Measurements from ENCODE around the gene NEMP1. TPM values are rescaled to one million over a fixed set of nuclear protein-coding genes. Genes with fewer than 3 reads are reported as not detected.
A peak's percentile ranks its signal among the peaks of the same experiment; 100 is the strongest.
"Not testable (repeated sequence)": the region's sequence is repeated elsewhere in the genome, so short reads cannot be mapped to it uniquely, and the experiment has no call there.

The NEMP1 gene, protein sequence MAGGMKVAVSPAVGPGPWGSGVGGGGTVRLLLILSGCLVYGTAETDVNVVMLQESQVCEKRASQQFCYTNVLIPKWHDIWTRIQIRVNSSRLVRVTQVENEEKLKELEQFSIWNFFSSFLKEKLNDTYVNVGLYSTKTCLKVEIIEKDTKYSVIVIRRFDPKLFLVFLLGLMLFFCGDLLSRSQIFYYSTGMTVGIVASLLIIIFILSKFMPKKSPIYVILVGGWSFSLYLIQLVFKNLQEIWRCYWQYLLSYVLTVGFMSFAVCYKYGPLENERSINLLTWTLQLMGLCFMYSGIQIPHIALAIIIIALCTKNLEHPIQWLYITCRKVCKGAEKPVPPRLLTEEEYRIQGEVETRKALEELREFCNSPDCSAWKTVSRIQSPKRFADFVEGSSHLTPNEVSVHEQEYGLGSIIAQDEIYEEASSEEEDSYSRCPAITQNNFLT
- 9.4 and 9.8 TPM in 2 replicates for total RNA-seq (2012; rRNA removed)

DNA sequence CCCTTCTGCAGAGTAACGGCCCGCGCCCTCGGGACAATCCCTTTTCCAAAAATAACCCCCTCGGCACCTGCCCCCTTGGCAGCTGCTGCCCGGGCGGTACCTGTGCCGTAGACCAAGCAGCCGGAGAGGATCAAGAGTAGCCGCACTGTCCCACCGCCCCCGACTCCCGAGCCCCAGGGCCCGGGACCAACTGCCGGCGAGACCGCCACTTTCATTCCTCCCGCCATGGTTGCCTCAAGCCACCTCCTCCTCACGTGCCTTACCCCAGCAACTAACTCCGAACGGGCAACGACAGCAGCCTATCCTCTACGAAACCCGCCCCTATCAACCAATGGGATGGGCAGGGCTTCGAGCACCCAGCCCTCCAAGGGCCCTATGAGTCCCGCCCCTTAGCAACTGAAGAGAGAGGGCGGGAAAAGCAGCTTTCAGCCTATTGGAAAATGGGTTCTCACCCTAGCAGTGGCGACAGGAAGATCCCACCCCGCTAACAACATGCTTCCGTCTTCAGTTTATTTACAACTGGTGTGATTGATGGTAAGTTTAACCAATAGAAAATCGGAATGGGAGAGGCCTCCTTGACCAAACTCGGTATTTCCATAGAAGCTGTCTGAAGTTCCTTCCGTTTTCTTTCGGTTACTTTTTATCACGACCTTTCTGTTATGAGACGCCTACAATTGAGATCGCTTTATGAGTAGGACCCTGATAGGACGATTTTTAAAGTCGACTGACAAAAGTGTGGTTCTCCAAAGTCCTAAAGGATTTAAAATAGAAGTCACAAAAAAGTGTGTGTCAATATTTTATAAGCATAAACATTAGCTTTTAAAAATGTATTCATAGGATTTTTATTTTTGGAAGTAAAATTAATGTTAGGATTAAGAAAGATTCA, at the start of gene NEMP1:
NEMP1 (minus strand) TSS at position 273 of the 886 bp plus-strand sequence; CDS start at position 227, 46 bp downstream.
- Histone ChIP-seq H3K4me2 (ENCODE audit: low read length) (peak within 1 kb of the TSS; percentile 89), H3K4me3 (ENCODE audit: low read length) (peak within 1 kb of the TSS; percentile 86), H3K27me3 (ENCODE audit: control insufficient read depth, insufficient read depth, low read length) (no peaks in the 10 kb centered on the region)

DNA sequence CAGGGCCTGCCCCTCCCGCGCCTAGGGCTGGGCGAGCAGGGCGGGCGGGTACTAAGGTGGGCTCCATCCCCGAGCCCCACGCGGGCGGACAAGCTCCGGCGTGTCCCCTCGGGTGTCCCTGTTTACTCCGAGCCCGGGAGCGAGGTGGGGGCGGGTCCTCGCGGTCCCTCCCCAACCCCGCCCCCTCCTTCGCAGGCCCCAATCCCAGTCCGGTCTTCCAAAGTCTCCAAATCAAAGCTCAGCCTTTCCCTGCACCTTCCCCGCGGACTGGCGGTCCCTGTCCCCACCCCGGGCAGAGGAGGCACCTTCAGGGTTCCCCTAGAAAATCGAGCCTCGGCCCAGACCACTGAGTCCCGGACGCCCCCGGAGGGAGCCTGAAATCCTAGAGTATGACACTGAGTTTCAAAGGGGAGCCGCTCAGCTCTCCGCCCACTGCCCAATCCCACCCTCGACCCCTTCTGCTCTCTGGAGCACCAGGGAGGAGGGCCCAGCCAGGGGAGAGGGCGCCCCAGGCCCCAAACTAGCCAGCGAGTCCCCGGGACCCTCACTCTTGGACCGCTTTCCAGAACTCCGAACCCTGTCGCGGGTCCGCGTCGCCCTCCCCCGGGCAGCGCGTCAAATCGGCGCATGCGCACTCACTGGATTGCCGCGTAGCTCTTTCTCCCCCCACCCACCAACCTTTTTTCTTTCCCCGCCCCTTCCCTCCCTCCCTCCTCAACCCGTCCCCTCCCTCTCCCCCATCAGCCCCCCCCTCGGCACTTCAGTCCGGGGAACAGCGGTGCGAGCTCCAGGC, 49.3 kb upstream of the NEMP1 start, which contains the start of gene LRP1:
LRP1 (plus strand) TSS at position 758 of the 793 bp plus-strand sequence. CDS start 482 bp downstream, outside the sequence.
- H3K27me3 ChIP-seq (ENCODE audit: control insufficient read depth, insufficient read depth, low read length) = no peaks in the 10 kb centered on the region

More for the DNA sequence above, at the start of gene NEMP1:
- Histone ChIP-seq H3K9ac (ENCODE audit: low read depth, low read length) (peak within 1 kb of the TSS; percentile 86), H3K9me3 (replicated peaks; ENCODE audit: low read length) (no peaks in the 10 kb centered on the region), H3K36me3 (ENCODE audit: insufficient read depth, low read length) (no peaks in the 10 kb centered on the region), H3K4me1 (ENCODE audit: control insufficient read depth, insufficient read depth, low read length) (peaks cover 14% of the 10 kb centered on the region)

DNA sequence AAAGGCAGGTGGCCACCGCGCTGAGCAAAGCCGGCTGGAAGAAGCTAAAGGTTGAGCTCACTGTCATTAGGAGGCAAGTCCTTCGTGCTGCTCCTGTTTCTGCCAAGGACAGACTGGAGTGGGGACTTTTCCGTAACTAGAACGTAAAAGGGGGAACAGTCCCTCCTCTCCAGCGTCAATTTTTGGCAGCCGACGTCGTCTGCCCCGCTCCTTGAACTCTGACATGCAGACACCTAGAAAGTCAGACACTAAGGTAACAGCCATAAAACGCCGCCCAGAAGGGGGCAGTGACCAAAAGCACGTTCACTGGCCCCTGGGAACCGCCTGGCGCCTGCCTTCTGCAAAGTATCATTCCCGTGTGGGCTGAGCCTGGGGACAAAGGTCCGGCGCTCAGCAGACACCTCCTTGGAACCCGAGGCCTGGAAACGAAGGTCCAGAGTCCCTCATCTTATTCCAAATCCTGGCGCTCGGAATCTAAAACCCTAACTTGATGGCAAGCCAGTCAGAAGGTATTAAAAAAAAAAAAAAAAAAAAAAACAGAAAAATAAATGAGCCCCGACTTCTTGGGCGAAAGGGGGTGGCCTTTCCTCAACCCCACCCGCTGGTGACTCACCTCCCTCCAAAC, 48.6 kb upstream of the NEMP1 start:
- Histone ChIP-seq H3K9me3 (replicated peaks; ENCODE audit: low read length) (no peaks in the 10 kb centered on the region), H3K4me1 (ENCODE audit: control insufficient read depth, insufficient read depth, low read length) (peaks cover 30% of the 10 kb centered on the region), H3K9ac (ENCODE audit: low read depth, low read length) (peak overlapping the region; percentile 79), H3K4me2 (ENCODE audit: low read length) (peak overlapping the region; percentile 96), H3K36me3 (ENCODE audit: insufficient read depth, low read length) (peaks cover 13% of the 10 kb centered on the region), H3K4me3 (ENCODE audit: low read length) (peak overlapping the region; percentile 80), H3K27me3 (ENCODE audit: control insufficient read depth, insufficient read depth, low read length) (no peaks in the 10 kb centered on the region)

More for the DNA sequence above, 49.3 kb upstream of the NEMP1 start, which contains the start of gene LRP1:
- peaks cover 14% of the 10 kb centered on the region for H3K36me3 ChIP-seq (ENCODE audit: insufficient read depth, low read length)
- peak within 1 kb of the TSS; percentile 79 for H3K9ac ChIP-seq (ENCODE audit: low read depth, low read length)
- H3K4me2 ChIP-seq (ENCODE audit: low read length) = peak within 1 kb of the TSS; percentile 96
- H3K4me1 ChIP-seq (ENCODE audit: control insufficient read depth, insufficient read depth, low read length) = peaks cover 37% of the 10 kb centered on the region
- H3K9me3 ChIP-seq (replicated peaks; ENCODE audit: low read length) = no peaks in the 10 kb centered on the region
- H3K4me3 ChIP-seq (ENCODE audit: low read length) = peak within 1 kb of the TSS; percentile 80

DNA sequence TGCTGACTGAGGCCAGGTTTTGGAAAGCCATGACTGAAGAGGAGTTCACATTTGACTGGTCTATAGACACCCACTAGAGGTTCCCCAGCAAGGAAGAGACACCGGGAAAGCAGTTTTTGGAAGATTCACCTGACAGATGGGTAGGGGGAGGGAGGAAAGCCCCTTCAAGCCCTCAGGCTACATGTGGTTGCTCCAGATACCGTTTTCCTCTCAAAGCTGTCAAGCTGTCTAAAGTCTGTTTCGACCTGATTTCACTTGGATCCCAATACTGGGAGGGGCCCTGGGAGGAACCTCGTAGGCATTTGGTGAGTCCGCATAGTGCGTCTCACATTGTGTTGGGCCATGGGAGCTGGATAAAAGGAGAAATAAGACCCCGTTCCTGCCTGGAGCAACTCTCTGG, 48.0 kb upstream of the NEMP1 start:
- H3K27me3 ChIP-seq (ENCODE audit: control insufficient read depth, insufficient read depth, low read length) = no peaks in the 10 kb centered on the region

DNA sequence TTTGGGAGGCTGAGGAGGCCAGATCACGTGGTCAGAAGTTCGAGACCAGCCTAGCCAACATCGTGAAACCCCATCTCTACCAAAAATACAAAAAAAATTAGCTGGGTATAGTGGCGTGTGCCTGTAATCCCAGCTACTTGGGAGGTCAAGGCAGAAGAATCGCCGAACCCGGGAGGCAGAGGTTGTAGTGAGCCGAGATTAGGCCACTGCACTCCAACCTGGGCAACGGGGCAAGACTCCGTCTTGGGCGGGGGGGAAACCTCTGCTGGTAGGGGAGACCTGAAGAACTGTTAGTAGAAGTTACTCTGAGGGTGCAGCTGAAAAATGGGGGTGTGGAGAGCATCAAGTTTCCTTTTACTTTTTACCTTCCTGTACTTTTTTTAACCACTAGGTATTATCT, 47.5 kb upstream of the NEMP1 start:
- no peak overlapping the region for H3K4me2 ChIP-seq (ENCODE audit: low read length)
- H3K36me3 ChIP-seq (ENCODE audit: insufficient read depth, low read length) = peaks cover 3% of the 10 kb centered on the region
- no peaks in the 10 kb centered on the region for H3K27me3 ChIP-seq (ENCODE audit: control insufficient read depth, insufficient read depth, low read length)
- H3K4me1 ChIP-seq (ENCODE audit: control insufficient read depth, insufficient read depth, low read length) = peaks cover 19% of the 10 kb centered on the region
- H3K4me3 ChIP-seq (ENCODE audit: low read length) = no peak overlapping the region
- H3K9me3 ChIP-seq (replicated peaks; ENCODE audit: low read length) = no peaks in the 10 kb centered on the region
- H3K9ac ChIP-seq (ENCODE audit: low read depth, low read length) = no peak overlapping the region

More for the DNA sequence above, 48.0 kb upstream of the NEMP1 start:
- peaks cover 6% of the 10 kb centered on the region for H3K36me3 ChIP-seq (ENCODE audit: insufficient read depth, low read length)
- peaks cover 24% of the 10 kb centered on the region for H3K4me1 ChIP-seq (ENCODE audit: control insufficient read depth, insufficient read depth, low read length)
- no peaks in the 10 kb centered on the region for H3K9me3 ChIP-seq (replicated peaks; ENCODE audit: low read length)
- no peak overlapping the region for H3K4me2 ChIP-seq (ENCODE audit: low read length)
- H3K9ac ChIP-seq (ENCODE audit: low read depth, low read length) = no peak overlapping the region
- H3K4me3 ChIP-seq (ENCODE audit: low read length) = no peak overlapping the region

DNA sequence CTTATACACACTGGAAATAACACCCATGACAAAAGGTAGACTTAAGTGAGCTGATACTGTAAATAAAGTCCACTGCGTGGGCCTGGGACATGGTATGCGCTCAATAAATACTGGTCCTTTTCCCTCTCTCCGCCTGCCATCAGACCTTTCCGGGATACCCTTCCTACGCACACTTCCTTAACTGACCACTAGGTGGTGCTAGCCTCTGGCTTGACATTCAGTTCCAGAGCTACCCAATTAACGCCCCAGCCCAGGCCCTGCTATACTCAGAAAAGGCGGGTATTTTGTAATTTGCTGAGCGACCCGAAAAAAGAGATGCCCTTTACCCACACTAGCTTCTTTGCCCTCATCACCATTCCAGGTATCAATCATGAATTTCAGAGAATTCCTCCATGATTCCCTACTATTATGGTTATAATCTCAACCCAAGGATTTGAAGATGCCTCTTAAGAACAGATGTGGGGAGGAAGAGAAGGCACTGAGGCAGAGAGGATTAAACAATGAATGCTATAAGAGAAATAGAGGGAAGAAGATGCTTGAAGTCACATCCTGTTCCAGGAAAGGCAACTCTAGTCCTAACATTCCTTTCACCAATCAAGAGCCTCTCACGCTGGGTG, 45.8 kb upstream of the NEMP1 start:
- H3K4me3 ChIP-seq (ENCODE audit: low read length) = no peak overlapping the region
- H3K4me1 ChIP-seq (ENCODE audit: control insufficient read depth, insufficient read depth, low read length) = peaks cover 13% of the 10 kb centered on the region
- H3K4me2 ChIP-seq (ENCODE audit: low read length) = no peak overlapping the region
- H3K27me3 ChIP-seq (ENCODE audit: control insufficient read depth, insufficient read depth, low read length) = no peaks in the 10 kb centered on the region
- no peaks in the 10 kb centered on the region for H3K36me3 ChIP-seq (ENCODE audit: insufficient read depth, low read length)
- H3K9me3 ChIP-seq (replicated peaks; ENCODE audit: low read length) = no peaks in the 10 kb centered on the region
- H3K9ac ChIP-seq (ENCODE audit: low read depth, low read length) = no peak overlapping the region

DNA sequence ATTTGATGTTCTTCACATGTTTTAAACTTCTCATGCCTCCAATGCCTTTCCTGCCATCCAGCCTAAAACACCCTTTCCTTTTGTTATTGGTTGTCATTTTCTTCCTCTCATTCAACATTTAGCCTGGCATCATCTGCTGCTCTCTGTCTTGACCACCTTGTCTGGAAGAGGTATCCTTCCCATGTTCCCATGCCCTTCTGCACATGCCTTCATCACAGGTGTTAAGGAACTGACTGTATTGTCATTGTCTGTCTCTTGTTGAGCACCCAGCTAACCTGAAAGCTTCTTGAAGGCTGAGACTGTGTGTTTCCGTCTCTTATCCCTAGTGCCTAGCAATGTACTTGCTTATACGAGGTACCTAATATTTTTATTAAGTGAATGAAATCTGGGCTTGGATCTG, 45.2 kb upstream of the NEMP1 start:
- Histone ChIP-seq H3K9me3 (replicated peaks; ENCODE audit: low read length) (no peaks in the 10 kb centered on the region), H3K4me2 (ENCODE audit: low read length) (no peak overlapping the region), H3K9ac (ENCODE audit: low read depth, low read length) (no peak overlapping the region), H3K36me3 (ENCODE audit: insufficient read depth, low read length) (no peaks in the 10 kb centered on the region), H3K27me3 (ENCODE audit: control insufficient read depth, insufficient read depth, low read length) (no peaks in the 10 kb centered on the region), H3K4me3 (ENCODE audit: low read length) (no peak overlapping the region), H3K4me1 (ENCODE audit: control insufficient read depth, insufficient read depth, low read length) (peaks cover 19% of the 10 kb centered on the region)

DNA sequence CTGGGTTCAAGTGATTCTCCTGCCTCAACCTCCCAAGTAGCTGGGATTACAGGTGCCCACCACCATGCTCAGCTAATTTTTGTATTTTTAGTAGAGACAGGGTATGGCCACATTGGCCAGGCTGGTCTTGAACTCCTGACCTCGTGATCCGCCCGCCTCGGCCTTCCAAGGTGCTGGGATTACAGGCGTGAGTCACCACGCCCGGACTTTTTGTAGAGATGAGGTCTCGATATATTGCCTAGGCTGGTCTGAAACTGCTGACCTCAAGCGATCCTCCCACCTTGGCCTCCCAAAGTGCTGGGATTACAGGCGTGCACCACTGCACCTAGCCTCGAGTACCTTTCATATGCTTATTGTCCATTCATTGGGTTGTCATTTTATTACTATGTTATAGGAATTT, 42.1 kb upstream of the NEMP1 start:
- not testable (repeated sequence) for H3K4me3 ChIP-seq (ENCODE audit: low read length); H3K4me2 ChIP-seq (ENCODE audit: low read length); H3K27me3 ChIP-seq (ENCODE audit: control insufficient read depth, insufficient read depth, low read length); H3K36me3 ChIP-seq (ENCODE audit: insufficient read depth, low read length); H3K9ac ChIP-seq (ENCODE audit: low read depth, low read length); H3K9me3 ChIP-seq (replicated peaks; ENCODE audit: low read length)
- peaks cover 18% of the 10 kb centered on the region for H3K4me1 ChIP-seq (ENCODE audit: control insufficient read depth, insufficient read depth, low read length)

DNA sequence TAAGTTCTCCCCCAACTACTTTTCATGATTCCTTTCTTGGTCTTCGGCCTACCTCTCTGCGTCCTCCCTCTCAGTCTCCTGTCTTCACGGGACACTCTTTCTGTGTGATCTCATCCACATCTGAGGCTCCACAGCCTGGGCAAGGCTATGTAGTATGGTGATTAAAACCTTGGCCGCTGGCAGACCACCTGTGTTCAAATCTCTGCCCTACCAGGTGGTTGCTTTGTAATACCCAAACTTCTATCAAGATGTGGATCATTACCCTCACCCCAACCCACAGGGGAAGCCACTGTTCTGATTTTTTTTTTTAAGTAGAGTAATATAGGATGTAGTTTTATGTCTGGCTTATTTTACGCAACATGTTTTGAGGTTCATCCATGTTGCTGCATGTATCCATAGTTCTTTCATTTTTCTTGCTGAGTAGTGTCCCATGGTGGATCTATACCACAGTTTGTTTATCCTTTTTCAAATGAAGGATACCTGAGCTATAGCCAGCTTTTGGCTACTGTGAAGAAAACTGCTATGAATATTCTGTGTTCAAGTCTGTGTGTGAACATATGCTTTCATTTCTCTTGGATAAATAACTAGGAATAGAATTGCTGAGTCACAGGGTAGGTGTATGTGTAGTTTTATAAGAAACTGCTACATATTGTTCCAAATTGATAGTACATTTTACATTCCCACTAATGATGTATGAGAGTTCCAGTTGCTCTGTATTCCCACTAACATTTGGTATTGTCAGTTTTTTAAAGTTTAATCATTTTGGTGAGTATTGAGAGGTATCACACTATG, 40.9 kb upstream of the NEMP1 start:
- peak overlapping the region; percentile 13 for H3K4me2 ChIP-seq (ENCODE audit: low read length)
- no peak overlapping the region for H3K4me3 ChIP-seq (ENCODE audit: low read length)
- no peaks in the 10 kb centered on the region for H3K27me3 ChIP-seq (ENCODE audit: control insufficient read depth, insufficient read depth, low read length)
- no peaks in the 10 kb centered on the region for H3K9me3 ChIP-seq (replicated peaks; ENCODE audit: low read length)
- H3K4me1 ChIP-seq (ENCODE audit: control insufficient read depth, insufficient read depth, low read length) = peaks cover 18% of the 10 kb centered on the region
- H3K9ac ChIP-seq (ENCODE audit: low read depth, low read length) = peak overlapping the region; percentile 14
- no peaks in the 10 kb centered on the region for H3K36me3 ChIP-seq (ENCODE audit: insufficient read depth, low read length)
